MV-4-11 (cell line): ENCODE measurements around the gene PGM2L1.
A peak's percentile ranks its signal among the peaks of the same experiment; 100 is the strongest.
"Not testable (repeated sequence)": the region's sequence is repeated elsewhere in the genome, so short reads cannot be mapped to it uniquely, and the experiment has no call there.

Experiments used
- DNase-seq: peaks from one replicate; lab custom pipeline; 2025; lab: John Stamatoyannopoulos, UW

PGM2L1 gene

DNA sequence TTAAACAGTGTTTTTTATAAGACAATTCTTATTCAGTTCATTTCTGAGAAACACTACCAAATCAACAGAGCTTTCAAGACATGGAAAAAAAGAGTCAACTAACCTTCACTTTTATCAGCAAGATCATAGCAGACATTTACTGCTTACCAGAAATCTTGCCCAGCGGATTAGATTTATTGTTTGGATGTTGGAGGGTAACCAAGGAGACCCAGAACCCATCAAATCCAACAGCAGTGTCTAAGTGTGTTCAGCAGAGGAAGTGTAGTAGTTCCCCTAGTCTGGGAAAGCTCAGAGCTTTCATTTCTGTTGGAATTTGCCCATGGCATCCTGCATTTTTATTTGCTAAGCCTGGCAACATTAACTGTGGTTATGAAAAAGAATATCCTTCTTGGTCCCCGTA, 2.4 kb upstream of the PGM2L1 start:
- DNase-seq = no peak

DNA sequence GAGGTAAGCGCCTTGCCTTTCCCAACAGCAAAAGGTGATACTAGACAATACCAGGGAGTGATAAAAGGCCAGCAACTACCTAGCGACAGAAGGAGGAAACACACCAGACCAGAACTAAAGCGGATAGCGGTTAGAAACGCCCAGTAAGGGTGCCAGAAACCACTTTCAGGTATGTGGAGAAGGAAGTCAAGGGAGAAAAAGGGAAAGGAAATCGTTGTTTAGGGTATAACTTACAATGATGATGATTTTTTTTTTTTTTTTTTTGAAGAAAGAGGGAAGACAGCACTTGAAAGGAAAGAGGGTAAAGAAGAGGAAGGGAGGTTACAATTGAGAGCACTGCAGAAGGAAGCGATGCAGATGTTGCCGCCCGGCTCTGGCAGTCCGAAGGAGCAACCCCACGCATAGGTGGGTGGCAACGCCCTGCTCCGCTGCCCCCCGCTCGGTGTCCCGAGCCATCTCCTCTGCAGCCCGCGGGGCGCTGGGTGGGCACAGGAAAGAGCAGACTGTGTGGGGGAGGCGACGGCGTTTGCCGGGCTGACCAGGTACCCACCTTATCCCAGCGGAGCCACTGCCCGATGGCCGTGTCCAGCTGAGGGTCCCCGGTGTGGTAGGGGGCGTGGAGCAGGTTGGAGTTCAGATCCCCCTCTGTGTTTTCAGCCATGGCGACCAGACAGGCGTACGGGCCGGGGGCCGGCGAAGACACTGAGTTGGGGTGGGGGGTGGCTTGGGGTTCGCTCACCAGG, 561 bp downstream of the PGM2L1 start:
- DNase-seq = peak; percentile 36

DNA sequence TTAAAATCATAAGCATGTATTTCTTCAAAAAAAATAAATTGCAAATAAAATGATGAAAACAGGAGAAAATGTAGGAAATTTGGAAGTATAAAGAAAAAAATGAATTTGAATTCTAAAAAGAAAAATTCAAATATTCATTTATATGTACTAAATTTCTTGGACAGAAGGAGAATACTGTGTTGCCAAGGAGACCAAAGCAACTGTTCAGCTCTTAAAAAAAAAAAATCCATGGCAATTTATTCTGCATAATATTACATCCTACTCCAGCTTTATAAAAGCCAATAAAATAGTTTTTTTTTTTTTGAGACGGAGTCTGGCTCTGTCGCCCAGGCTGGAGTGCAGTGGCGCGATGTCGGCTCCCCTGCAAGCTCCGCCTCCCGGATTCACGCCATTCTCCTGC, 6.0 kb downstream of the PGM2L1 start:
- no peak for DNase-seq

DNA sequence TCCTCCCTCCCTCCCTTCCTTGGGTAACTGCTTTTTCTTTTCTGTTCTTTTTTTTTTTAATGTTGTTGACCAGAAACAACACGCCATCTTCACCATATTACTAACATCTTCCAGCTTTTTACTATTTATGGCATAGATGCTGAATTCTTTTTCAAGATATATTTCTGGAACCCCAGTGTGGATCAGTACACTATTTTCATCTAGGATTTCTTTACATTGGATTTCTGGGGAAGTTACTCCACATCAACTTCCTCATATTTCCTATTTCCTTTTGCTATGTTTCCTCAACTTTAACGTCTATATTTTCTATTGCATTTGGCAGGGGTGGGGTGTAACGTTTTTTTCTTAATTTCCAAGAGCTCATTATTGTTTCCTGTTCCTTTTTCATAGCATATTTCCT, 7.0 kb downstream of the PGM2L1 start:
- no peak for DNase-seq

DNA sequence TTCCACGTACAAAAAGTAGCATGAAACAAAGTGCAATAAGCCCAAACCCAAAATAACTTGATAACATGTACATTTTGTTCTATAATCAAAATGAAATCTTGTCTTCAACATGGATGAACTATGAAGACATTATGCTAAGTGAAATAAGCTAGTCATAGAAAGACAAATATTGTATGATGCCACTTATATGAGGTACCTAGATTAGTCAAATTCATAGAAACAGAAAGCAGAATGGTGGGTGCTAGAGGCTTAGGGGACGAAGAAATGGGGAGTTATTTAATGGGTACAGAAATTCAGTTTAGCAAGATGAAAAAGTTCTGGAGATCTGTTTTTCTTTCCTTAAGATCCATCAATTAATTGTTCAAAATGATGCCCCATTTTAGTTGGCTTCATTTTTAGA, 7.5 kb downstream of the PGM2L1 start:
- no peak for DNase-seq

DNA sequence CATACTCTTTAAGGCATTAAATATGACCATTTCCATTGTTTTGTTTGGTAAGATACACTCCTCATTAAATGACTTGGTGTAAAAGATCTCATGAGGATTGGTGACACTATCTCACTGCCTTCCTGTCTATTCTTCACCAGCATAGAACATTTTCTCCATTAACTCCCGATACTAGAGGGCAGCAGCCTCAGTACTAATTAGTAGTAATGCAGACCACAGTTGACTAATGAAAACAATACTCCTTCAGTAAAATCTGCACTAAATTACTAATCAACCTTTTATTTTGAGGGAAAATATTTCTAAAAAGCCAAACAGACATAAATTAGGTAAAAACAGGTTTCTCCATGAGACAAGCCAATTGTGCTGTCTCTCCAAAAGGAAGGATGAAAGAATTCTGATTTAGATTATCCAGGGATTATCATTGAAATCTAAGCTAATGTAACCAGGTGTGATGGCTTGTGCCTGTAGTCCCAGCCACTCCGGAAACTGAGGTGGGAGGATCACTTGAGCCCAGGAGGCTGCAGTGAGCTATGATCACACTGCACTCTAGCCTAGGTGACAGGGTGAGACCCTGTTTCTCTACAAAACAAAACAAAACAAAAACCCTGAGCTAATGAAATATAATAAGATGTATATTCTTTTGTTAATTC, 9.4 kb downstream of the PGM2L1 start:
- peak; percentile 37 for DNase-seq

DNA sequence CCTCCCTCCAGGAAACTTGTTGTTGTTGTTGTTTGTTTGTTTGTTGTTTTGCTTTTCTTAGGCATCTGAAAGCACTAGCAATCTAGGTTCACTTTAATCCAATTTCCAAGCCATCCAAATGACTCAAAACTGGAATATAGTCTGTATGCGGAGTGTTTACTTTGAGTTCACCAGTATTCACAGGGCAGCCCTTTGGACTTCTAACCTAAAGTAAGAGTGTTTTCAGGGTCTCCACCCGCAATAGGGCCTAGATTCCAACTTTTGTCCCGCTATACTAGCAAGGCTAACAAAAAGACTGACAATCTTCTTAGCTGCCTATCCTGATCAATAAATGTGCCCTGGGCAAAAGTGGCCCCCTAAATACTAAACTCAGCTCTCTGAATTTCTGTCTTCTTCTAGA, 13.6 kb downstream of the PGM2L1 start:
- DNase-seq = no peak

DNA sequence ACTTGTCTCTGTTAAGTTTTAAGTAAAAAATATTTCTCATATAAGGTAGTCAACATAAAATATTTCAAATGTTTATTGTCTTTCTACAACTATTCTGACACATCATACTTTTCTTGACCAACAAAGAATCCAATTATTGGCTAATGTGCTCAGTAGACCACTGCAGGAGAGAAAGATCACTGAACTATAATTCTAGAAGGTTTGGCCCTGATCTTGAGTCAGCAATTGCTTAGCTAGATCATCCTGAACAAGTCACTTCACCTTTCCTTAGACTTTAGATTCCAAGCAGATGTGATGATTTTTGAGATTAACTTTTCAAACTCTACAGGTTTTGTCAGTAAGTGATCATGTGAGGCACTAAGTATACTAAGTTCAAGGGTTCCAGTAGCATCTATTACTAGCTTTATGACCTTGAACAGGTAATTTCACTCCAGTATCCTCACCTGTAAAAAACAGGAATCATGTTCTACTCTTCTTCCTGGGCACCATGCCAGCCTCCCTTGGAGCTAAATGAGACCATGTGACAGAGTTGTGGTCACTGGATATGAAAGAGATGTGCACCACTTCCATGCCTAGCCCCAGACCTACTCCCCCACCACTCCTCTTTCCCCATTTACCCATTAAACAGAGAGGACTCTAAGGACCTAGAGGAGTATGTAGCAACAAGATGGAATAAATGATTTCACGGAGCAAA, 17.3 kb downstream of the PGM2L1 start:
- no peak for DNase-seq

DNA sequence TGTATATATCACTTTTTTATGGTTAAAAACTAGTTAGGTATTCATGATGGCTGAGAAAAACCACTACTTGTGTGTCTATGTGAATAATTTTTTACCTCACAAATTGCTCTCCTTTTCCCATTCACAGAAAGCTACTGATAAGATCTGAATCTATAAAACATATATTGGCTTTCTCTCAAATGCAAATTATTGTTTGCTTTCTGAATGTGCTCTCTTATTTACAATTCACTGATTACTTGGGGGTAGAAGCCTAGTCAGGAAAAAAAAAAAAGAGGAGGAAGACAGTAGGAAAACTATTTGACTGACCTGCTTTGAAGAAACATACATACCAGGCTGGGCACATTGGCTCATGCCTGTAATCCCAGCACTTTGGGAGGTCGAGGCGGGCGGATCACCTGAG, 20.5 kb downstream of the PGM2L1 start:
- DNase-seq = no peak

DNA sequence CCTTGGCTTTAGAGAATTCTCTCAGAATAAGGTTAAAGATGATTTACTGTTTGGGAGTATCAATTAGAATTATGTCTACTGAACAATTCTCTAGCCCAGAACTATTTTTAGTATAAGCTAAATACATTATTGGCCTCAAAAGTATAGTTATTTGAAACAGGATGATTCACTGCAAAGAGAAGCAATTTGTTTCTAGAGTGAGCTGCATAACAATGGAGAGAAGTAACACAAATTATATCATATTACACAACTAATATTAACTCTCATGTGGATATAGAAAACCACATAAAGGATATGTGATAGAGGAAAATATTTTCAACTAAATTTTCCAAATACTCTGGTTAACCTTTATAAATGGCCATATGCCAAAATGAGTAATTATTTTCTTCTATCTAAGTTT, 24.9 kb downstream of the PGM2L1 start:
- DNase-seq = no peak

DNA sequence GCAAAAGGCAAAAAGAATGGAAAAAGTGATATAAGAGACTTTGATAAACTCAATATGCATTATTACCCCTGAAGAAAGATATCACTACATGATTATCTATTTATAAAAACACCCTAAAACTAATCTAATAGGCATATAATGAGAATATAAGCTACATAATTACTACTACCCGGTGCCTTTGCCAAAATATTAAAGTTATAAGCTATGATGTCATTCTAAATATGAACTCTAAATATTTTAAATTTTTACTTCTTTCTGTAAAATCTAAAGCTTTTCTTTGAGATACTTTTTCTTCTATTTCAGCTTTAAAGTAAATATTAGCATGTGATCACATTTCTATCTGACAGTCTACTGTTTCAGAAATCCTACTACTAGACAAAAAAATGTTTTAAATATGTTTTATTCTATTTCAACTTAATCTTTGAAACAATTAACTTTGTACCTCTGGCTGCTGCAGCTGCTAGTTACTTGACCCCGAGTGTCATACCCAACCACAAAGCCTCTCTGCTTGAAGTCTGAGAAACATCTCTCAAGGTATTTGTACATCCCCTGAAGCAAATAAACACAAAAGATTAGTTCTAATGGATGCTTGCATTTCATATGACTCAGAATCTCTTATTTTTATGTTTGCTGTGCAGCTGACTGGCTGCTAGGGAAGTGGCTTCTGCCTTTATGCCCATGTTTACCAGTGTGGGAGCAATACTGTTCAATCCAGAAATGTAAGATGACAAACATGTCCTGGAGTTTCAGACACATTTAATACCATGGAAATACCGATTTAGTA, 26.8 kb downstream of the PGM2L1 start:
- DNase-seq = no peak

DNA sequence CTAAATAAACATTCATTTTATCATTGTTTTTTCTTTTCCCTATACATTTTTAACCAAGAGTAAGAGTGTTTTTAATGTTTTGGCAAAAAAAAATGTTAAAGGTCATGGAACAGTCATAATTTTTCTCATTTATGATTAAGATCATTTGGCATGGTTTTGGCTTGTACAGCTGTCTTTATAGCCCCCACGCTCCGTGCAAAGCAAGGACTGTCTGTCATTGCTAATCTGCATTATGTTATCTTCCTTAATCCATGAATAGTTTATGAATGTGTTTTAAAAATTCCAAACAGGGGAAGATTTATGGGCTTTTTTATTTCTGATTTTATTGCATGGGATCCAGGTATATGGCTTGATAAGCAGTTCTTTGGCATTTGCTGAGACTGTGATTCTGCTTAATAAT, 28.1 kb downstream of the PGM2L1 start:
- no peak for DNase-seq

DNA sequence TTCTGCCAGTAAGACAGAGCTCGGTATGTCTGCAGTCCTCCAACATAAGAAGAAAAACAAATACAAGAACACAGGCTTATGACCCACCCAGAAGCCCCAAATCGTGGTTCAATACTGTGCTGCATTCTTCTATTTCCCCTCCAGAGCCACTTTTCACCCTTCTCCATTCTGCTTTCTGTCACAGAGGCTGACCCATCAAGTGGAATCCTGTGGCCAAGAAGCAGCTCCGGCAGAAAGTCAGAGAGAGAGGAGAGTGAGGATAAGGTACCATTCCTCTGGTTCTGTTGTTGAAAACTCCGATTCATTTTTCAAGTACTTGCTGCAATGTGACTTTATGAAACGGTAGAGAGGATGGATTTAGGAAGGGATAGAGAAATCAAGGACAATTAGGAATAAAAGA, 30.4 kb downstream of the PGM2L1 start:
- DNase-seq = no peak

DNA sequence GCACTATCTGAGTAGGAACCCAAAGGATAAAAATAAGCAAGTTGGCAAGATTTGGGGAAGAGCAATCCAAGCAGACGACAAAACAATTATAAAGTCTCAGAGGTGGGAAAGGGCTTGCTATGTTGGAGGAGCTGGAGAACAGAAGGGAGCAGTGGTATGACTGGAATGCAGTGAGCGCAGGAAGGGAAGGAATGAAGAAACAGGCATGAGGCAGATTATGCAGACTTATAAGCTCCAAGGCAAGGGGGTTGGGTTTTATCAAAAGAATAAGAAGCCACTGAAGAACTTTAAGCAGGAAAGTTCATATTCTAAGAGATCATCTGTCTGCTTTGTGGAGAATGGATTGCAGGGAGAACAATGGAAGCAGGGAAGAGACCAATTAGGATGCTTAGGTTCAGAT, 31.7 kb downstream of the PGM2L1 start:
- DNase-seq = no peak

DNA sequence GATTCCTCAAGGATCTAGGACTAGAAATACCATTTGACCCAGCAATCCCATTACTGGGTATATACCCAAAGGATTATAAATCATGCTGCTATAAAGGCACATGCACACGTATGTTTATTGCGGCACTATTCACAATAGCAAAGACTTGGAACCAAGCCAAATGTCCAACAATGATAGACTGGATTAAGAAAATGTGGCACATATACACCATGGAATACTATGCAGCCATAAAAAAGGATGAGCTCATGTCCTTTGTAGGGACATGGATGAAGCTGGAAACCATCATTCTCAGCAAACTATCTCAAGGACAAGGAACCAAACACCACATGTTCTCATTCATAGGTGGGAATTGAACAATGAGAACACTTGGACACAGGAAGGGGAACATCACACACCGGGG, 32.4 kb downstream of the PGM2L1 start:
- not testable (repeated sequence) for DNase-seq

DNA sequence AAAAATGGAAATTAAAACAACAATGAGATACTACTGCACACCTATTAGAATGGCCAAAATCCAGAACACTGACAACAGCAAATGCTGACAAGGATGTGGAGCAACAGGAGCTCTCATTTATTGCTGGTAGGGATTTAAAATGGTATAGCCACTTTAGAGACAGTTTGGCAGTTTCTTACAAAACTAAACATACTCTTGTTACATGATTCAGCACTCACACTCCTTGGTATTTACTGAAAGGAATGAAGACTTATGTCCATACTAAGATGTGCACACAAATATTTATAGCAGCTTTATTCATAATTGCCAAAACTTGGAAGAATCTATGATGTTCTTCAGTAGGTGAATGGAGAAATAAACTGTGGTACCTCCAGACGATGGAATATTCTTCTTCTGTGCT, 40.8 kb downstream of the PGM2L1 start:
- DNase-seq = no peak

DNA sequence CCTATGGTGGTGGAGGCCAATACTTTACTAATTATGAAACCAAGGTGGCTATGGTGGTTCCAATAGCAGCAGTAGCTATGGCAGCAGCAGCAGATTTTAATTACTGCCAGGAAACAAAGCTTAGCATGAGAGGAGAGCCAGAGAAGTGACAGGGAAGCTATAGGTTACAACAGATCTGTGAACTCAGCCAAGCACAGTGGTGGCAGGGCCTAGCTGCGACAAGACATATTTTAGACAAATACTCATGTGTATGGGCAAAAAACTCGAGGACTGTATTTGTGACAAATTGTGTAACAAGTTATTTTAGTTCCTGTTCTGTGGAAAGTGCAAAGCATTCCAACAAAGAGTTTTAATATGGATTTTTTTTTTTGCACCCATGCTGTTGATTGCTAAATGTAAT, 42.6 kb downstream of the PGM2L1 start:
- DNase-seq = no peak

DNA sequence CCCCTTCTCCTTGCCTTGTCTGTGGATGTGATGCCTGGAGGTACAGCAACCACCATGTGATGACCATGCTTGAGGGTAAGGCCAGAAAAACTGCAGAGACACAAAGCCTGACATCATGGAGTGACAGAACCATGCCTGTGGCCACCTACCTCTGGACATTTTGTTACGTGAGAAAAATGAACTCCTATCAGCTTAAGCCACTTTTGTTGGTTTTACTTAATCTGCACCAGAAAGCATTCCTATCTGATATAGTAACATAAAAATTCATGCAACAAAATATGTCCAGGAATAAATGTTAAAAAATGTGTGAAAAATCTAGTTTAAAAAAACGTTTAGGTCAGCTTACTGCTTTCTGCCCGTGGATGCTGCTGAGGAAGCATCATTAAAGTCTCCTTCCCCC, 44.2 kb downstream of the PGM2L1 start:
- DNase-seq = no peak

DNA sequence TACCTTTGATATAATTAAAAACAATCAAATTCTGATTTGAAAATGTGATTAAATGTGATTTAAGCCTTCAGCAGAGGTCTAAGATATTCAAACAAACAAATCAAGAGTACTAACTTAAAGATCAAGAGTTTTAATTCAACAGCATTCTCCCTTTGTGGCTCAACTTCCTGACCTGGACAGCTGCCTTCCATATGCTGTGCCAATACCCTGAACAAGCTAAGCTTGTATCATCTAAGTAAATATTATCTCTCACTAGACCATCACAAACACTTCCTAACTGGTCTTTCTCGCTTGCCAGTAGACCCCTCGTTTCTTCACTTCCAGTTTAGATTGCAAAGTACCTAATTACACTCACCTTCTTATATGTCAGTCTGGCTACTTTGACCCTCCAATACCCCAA, 50.9 kb downstream of the PGM2L1 start:
- no peak for DNase-seq

DNA sequence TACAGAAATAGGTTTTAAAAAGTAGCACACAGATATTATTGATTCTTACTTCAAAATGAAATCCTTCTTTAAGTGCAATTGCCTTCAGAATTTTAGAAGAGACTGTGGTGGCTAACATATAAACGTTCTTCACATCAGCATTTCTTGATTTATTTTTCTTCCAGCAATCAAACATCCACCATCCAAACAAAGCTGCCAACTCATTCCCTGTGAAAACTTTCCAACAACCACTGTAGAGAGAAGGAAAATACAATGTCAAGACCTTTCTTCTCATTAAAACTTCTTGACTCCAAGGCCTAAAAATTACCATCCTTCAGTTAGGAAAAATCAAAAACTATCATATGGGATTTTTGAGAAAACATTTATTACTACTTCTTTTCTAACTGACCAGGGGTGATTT, 52.8 kb downstream of the PGM2L1 start:
- no peak for DNase-seq

DNA sequence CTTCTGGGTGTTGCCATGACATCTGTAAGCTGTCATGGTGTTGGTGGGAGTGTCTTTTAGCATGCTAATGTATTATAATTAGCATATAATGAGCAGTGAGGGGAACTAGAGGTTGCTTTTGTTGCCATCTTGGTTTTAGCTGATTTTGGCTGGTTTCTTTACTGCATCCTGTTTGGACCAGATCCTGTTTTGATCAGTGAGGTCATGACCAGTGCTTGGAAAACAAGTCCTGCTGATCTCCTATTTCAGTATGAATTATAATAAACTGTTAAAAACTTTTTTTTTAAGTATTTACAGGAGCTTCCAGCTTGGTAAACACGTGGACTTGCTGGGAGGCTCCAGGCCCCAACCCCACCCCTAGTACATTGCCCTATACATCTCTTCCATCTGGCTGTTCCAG, 56.3 kb downstream of the PGM2L1 start:
- no peak for DNase-seq

DNA sequence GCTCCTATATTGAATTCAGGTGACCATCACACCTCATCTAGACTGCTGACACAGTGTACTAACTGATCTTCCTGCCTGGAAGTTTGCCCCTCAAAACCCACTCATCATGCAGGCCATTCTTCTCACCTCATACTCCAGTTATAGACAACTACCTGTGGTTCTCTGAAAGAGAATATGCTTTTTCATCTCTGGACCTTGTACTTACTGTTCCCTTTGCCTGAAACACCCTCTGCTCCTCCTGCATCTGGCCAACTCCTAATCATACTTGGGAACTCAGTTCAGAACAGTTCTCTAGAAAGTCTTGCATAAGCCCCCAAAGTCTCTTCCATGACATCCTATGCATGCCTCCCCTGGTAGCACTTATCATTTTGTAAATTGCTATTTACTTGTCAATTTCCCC, 58.6 kb downstream of the PGM2L1 start:
- DNase-seq = no peak

DNA sequence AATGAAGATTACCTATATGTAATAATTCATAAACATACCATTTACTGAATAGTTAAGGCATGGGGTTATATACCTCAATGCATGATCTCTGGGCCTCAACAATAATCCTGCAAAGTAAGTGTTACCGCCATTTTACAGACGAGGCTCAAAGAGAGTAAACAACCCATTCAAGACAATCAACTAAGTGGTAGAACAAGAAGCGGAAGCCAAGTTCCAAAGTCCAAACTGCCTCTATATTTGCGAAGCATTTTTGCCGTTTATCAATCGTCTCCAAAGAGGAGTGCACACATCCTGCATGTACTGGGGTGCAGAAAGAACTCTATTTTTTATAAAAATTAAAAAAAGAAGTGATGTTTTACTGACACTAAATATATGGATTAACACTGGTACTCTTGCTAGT, 59.3 kb downstream of the PGM2L1 start:
- no peak for DNase-seq
